Measurements from ENCODE around the gene WFDC10B. TPM values are rescaled to one million over a fixed set of nuclear protein-coding genes. Genes with fewer than 3 reads are reported as not detected.
"Not testable (repeated sequence)": the region's sequence is repeated elsewhere in the genome, so short reads cannot be mapped to it uniquely, and the experiment has no call there.

WFDC10B gene
- total RNA-seq, 1 experiment from 2014 or later, result not detected

GRCh38 chr20:45701104-45701503 lies 3.7 kb downstream of the WFDC10B start:
- H4K20me1 ChIP-seq (ENCODE audit: insufficient read depth), result no peaks in the 10 kb centered on the region
- peaks cover 7% of the 10 kb centered on the region; the same call in 1 of the 2 replicates for H3K4me1 ChIP-seq (replicated peaks; ENCODE audit: insufficient read depth)
- intact Hi-C loops (cut with micrococcal nuclease; ENCODE audit: unreplicated experiment), result no loop called here
- BruUV-seq (replicated peaks), result no TSS peak
- no peaks in the 10 kb centered on the region for H3K36me3 ChIP-seq (ENCODE audit: low read depth)
- H3K4me3 ChIP-seq, result no peak overlapping the region
- peaks cover 3% of the 10 kb centered on the region; the same call in 1 of the 2 replicates for H3K9me3 ChIP-seq (ENCODE audit: insufficient read depth, low read depth)
- no peak overlapping the region for H3K27ac ChIP-seq
- peaks cover 5% of the 10 kb centered on the region; the same call in 1 of the 2 replicates for H3F3A ChIP-seq (ENCODE audit: insufficient read depth, low read depth)
- ChIA-PET CTCF (no interaction called here), POLR2A (ENCODE audit: unreplicated experiment) (no interaction called here)
- DNase-seq, result no peak
- no peaks in the 10 kb centered on the region for H3K27me3 ChIP-seq (ENCODE audit: insufficient read depth, low read depth)
- TF ChIP-seq EZH2 (IDR thresholded peaks at IDR 0.05; ENCODE audit: low read depth) (no peak), CTCF (conservative IDR thresholded peaks at IDR 0.05) (no peak)
- H3K9me2 ChIP-seq (ENCODE audit: insufficient read depth), result peaks cover 4% of the 10 kb centered on the region; the same call in 1 of the 2 replicates
- H2AFZ ChIP-seq, result no peak overlapping the region
- H3K79me2 ChIP-seq (ENCODE audit: low read depth), result no peaks in the 10 kb centered on the region
- no peak overlapping the region for H3K4me2 ChIP-seq

GRCh38 chr20:45695496-45695895 lies 9.3 kb downstream of the WFDC10B start:
- H4K20me1 ChIP-seq (ENCODE audit: insufficient read depth), result no peaks in the 10 kb centered on the region
- H3K27me3 ChIP-seq (ENCODE audit: insufficient read depth, low read depth), result peaks cover 6% of the 10 kb centered on the region; the same call in 1 of the 2 replicates
- no peaks in the 10 kb centered on the region for H3K4me1 ChIP-seq (replicated peaks; ENCODE audit: insufficient read depth)
- no TSS peak for BruUV-seq (replicated peaks)
- TF ChIP-seq EZH2 (IDR thresholded peaks at IDR 0.05; ENCODE audit: low read depth) (no peak), CTCF (conservative IDR thresholded peaks at IDR 0.05) (no peak)
- peaks cover 8% of the 10 kb centered on the region for H3K9me3 ChIP-seq (ENCODE audit: insufficient read depth, low read depth)
- POLR2A ChIA-PET (ENCODE audit: unreplicated experiment), result no interaction called here
- no peak overlapping the region for H3K27ac ChIP-seq
- no peak overlapping the region for H2AFZ ChIP-seq
- no peak overlapping the region for H3K4me2 ChIP-seq
- CTCF ChIA-PET, result no interaction called here
- no peak overlapping the region for H3K4me3 ChIP-seq
- DNase-seq, result no peak
- no peaks in the 10 kb centered on the region for H3F3A ChIP-seq (ENCODE audit: insufficient read depth, low read depth)
- peaks cover 4% of the 10 kb centered on the region; the same call in 1 of the 2 replicates for H3K9me2 ChIP-seq (ENCODE audit: insufficient read depth)
- H3K79me2 ChIP-seq (ENCODE audit: low read depth), result no peaks in the 10 kb centered on the region
- intact Hi-C loops (cut with micrococcal nuclease; ENCODE audit: unreplicated experiment), result no loop called here
- no peaks in the 10 kb centered on the region for H3K36me3 ChIP-seq (ENCODE audit: low read depth)

GRCh38 chr20:45693346-45693745 lies 11.5 kb downstream of the WFDC10B start:
- H2AFZ ChIP-seq; POLR2A ChIA-PET (ENCODE audit: unreplicated experiment); intact Hi-C loops (cut with micrococcal nuclease; ENCODE audit: unreplicated experiment); DNase-seq; CTCF ChIA-PET; H3K79me2 ChIP-seq (ENCODE audit: low read depth); H3K27ac ChIP-seq; H3K4me1 ChIP-seq (replicated peaks; ENCODE audit: insufficient read depth); H3K9me2 ChIP-seq (ENCODE audit: insufficient read depth); H3K27me3 ChIP-seq (ENCODE audit: insufficient read depth, low read depth); H3K36me3 ChIP-seq (ENCODE audit: low read depth); H3F3A ChIP-seq (ENCODE audit: insufficient read depth, low read depth); H3K4me3 ChIP-seq; BruUV-seq (replicated peaks); H3K9me3 ChIP-seq (ENCODE audit: insufficient read depth, low read depth); H4K20me1 ChIP-seq (ENCODE audit: insufficient read depth); H3K4me2 ChIP-seq: not testable (repeated sequence)

- intact Hi-C loops (cut with micrococcal nuclease; ENCODE audit: unreplicated experiment), result no loop called here
- no peak overlapping the region for H2AFZ ChIP-seq
- H3K79me2 ChIP-seq (ENCODE audit: low read depth), result no peaks in the 10 kb centered on the region
- ChIA-PET CTCF (no interaction called here), POLR2A (ENCODE audit: unreplicated experiment) (no interaction called here)
- peaks cover 2% of the 10 kb centered on the region; the same call in 1 of the 2 replicates for H3K9me3 ChIP-seq (ENCODE audit: insufficient read depth, low read depth)
- no peak for TF ChIP-seq EZH2 (IDR thresholded peaks at IDR 0.05; ENCODE audit: low read depth)
- TF ChIP-seq CTCF (conservative IDR thresholded peaks at IDR 0.05), result no peak
- no peaks in the 10 kb centered on the region for H3K36me3 ChIP-seq (ENCODE audit: low read depth)
- H3K27ac ChIP-seq, result no peak overlapping the region
- no peaks in the 10 kb centered on the region for H3K9me2 ChIP-seq (ENCODE audit: insufficient read depth)
- H3K4me3 ChIP-seq, result no peak overlapping the region
- no peaks in the 10 kb centered on the region for H3F3A ChIP-seq (ENCODE audit: insufficient read depth, low read depth)
- H3K4me1 ChIP-seq (replicated peaks; ENCODE audit: insufficient read depth), result no peaks in the 10 kb centered on the region
- DNase-seq, result no peak
- BruUV-seq (replicated peaks), result no TSS peak
- peaks cover 16% of the 10 kb centered on the region; the same call in 1 of the 2 replicates for H3K27me3 ChIP-seq (ENCODE audit: insufficient read depth, low read depth)
- H4K20me1 ChIP-seq (ENCODE audit: insufficient read depth), result no peaks in the 10 kb centered on the region
- no peak overlapping the region for H3K4me2 ChIP-seq
Measured at GRCh38 chr20:45685896-45686295, 18.9 kb downstream of the WFDC10B start.
